CD14-positive monocyte (primary cell): ENCODE data around the gene CARMIL1. TPM values are rescaled to one million over a fixed set of nuclear protein-coding genes. Genes with fewer than 3 reads are reported as not detected.

Experiments used
- DNase-seq, 3 donors: peaks; one replicate each; pipeline ENCODE4 v3.0.0-alpha.2; 2011 to 2022
- H2AFZ ChIP-seq: 2 replicates; pipeline ENCODE4 v1.6.0; 2012; ENCODE audit warnings: mild to moderate bottlenecking, low read depth, low read length, inconsistent platforms; ENCODE audit not compliant: insufficient read depth, poor library complexity, severe bottlenecking
- H3K27ac ChIP-seq, 2 donors: 1 replicate in 1 of 2; 2 replicates in 1 of 2; pipeline ENCODE4 v1.5.1; 2012 to 2013; ENCODE audit warnings: low read length in 2 of 2, control low read depth in 1 of 2, inconsistent platforms in 1 of 2, low read depth in 1 of 2, mild to moderate bottlenecking in 1 of 2
- H3K27me3 ChIP-seq, 2 donors: one replicate each; pipeline versions ENCODE4 v1.6.0 to v1.6.1; 2011 to 2013; ENCODE audit warnings: low read length in 2 of 2; ENCODE audit not compliant: control insufficient read depth in 2 of 2, insufficient read depth in 2 of 2
- H3K36me3 ChIP-seq, 2 donors: replicated peaks in 1 of 2; 1 replicate in 1 of 2; 2 replicates in 1 of 2; pipeline versions ENCODE4 v1.5.1 to v1.6.1; 2012 to 2013; ENCODE audit warnings: low read length in 2 of 2, control low read depth in 1 of 2, inconsistent platforms in 1 of 2, mild to moderate bottlenecking in 1 of 2; ENCODE audit not compliant: insufficient read depth in 2 of 2, control insufficient read depth in 1 of 2
- H3K4me1 ChIP-seq, 2 donors: 1 replicate in 1 of 2; 2 replicates in 1 of 2; pipeline versions ENCODE4 v1.5.1 to v1.6.1; 2012 to 2013; ENCODE audit warnings: low read length in 2 of 2, control low read depth in 1 of 2, inconsistent platforms in 1 of 2, mild to moderate bottlenecking in 1 of 2, moderate library complexity in 1 of 2; ENCODE audit not compliant: insufficient read depth in 2 of 2, control insufficient read depth in 1 of 2
- H3K4me2 ChIP-seq: replicated peaks from 2 replicates; pipeline ENCODE3; 2012; ENCODE audit warnings: low read length, moderate library complexity, mild to moderate bottlenecking; ENCODE audit not compliant: poor library complexity, severe bottlenecking; ENCODE audit errors: extremely low read depth
- H3K4me3 ChIP-seq, 3 experiments: fragments of 200-600 bp in 1 of 3; sonication (generic) in 1 of 3; replicated peaks in 1 of 3; 1 replicate in 2 of 3; 2 replicates in 1 of 3; pipeline ENCODE4 v1.5.1; 2011 to 2013; ENCODE audit warnings: low read length in 3 of 3, mild to moderate bottlenecking in 3 of 3, control low read depth in 2 of 3, low read depth in 2 of 3, inconsistent platforms in 1 of 3, moderate library complexity in 1 of 3
- H3K79me2 ChIP-seq: 2 replicates; pipeline ENCODE4 v1.6.0; 2012; ENCODE audit warnings: mild to moderate bottlenecking, control low read depth, inconsistent platforms, low read length, moderate library complexity; ENCODE audit not compliant: insufficient read depth
- H3K9ac ChIP-seq: 2 replicates; pipeline ENCODE4 v1.6.0; 2017; ENCODE audit warnings: low read length, mild to moderate bottlenecking; ENCODE audit not compliant: insufficient read depth, poor library complexity, severe bottlenecking
- H3K9me3 ChIP-seq, 2 donors: replicated peaks in 1 of 2; 1 replicate in 1 of 2; 2 replicates in 1 of 2; pipeline versions ENCODE4 v1.5.1 to v1.6.1; 2012 to 2013; ENCODE audit warnings: low read length in 2 of 2, control low read depth in 1 of 2; ENCODE audit not compliant: control insufficient read depth in 1 of 2, insufficient read depth in 1 of 2
- H4K20me1 ChIP-seq: 2 replicates; pipeline ENCODE4 v1.6.0; 2012; ENCODE audit warnings: mild to moderate bottlenecking, low read length, control low read depth, moderate library complexity; ENCODE audit not compliant: insufficient read depth
- H3K27ac Mint-ChIP-seq, 7 donors: one replicate each; pipeline ENCODE4 v1.8.0; 2020; ENCODE audit warnings: mild to moderate bottlenecking in 7 of 7, mixed read lengths in 7 of 7, moderate library complexity in 6 of 7, inconsistent platforms in 2 of 7
- H3K27me3 Mint-ChIP-seq, 3 donors: one replicate each; pipeline ENCODE4 v1.8.0; 2021 to 2022; ENCODE audit warnings: low read depth in 3 of 3, mild to moderate bottlenecking in 3 of 3, mixed read lengths in 3 of 3, moderate library complexity in 3 of 3, inconsistent platforms in 1 of 3
- H3K36me3 Mint-ChIP-seq, 2 donors: one replicate each; pipeline ENCODE4 v1.8.0; 2020; ENCODE audit warnings: mixed read lengths in 2 of 2, inconsistent platforms in 1 of 2, mild to moderate bottlenecking in 1 of 2
- H3K4me1 Mint-ChIP-seq: one replicate; pipeline ENCODE4 v1.8.0; 2020; ENCODE audit warnings: mild to moderate bottlenecking, mixed read lengths
- H3K4me3 Mint-ChIP-seq, 2 donors: one replicate each; pipeline ENCODE4 v1.8.0; 2020; ENCODE audit warnings: mild to moderate bottlenecking in 2 of 2, mixed read lengths in 2 of 2, moderate library complexity in 1 of 2
- H3K9me3 Mint-ChIP-seq, 7 donors: one replicate each; pipeline ENCODE4 v1.8.0; 2020 to 2022; ENCODE audit warnings: mixed read lengths in 7 of 7, mild to moderate bottlenecking in 6 of 7, moderate library complexity in 6 of 7, inconsistent platforms in 2 of 7
- CTCF ChIP-seq: fragments of 200-600 bp; IDR thresholded peaks from one replicate; pipeline ENCODE4 v1.8.0; 2022; ENCODE audit warnings: antibody characterized with exemption, mild to moderate bottlenecking
- WGBS: methylation state at CpG from one replicate; pipeline ENCODE4 v1.1.5; 2013; ENCODE audit warnings: missing lambda C conversion rate; ENCODE audit not compliant: insufficient coverage; 5-methylcytosine and 5-hydroxymethylcytosine counted together
- intact Hi-C, 2 donors: fragments of 100-400 bp; cut with micrococcal nuclease; formaldehyde crosslinking; loops; one replicate each; pipeline versions ENCODE4 v1.15.0 to v1.15.1; 2023
- polyA plus RNA-seq, 3 donors: library from polyadenylated mRNA; depleted of rRNA in 1 of 3; unstranded in 2 of 3; stranded (reverse) in 1 of 3; fragments of 300-500 nt in 2 of 3; fragments of >200 nt in 1 of 3; fragmentation: Illumina TruSeq in 2 of 3; gene quantifications; 1 replicate in 2 of 3; 2 replicates in 1 of 3; pipeline ENCODE4 v1.2.3, GENCODE V29; 2012 to 2021

CARMIL1 gene
- polyA plus RNA-seq, 3 donors, result 0.30 to 0.49 (median 0.41) TPM

- Histone ChIP-seq H3K4me2 (no peak overlapping the region), H3K9ac (no peak overlapping the region), H3K4me1 (peaks cover 9 to 11% of the 10 kb centered on the region in 2 donors), H3K36me3 (no peaks in the 10 kb centered on the region), H3K27me3 (no peaks in the 10 kb centered on the region), H3K27ac (no peak overlapping the region), H2AFZ (no peak overlapping the region), H3K4me3 (no peak overlapping the region), H4K20me1 (no peaks in the 10 kb centered on the region), H3K9me3 (no peaks in the 10 kb centered on the region), H3K79me2 (no peaks in the 10 kb centered on the region)
- no CpG with 5 or more reads among the region's 2 CpGs for WGBS
- H3K4me1 Mint-ChIP-seq, result peaks cover 13% of the 10 kb centered on the region
- peaks cover 0 to 6% (median 3%) of the 10 kb centered on the region in 7 donors for H3K9me3 Mint-ChIP-seq
- intact Hi-C loops, result no loop called here
- H3K27me3 Mint-ChIP-seq, result no peaks in the 10 kb centered on the region
- H3K36me3 Mint-ChIP-seq, result no peaks in the 10 kb centered on the region
- DNase-seq, result no peak
- H3K4me3 Mint-ChIP-seq, result no peak overlapping the region
- H3K27ac Mint-ChIP-seq, result no peak overlapping the region
- TF ChIP-seq CTCF, result no peak
Observed at GRCh38 chr6:25465941-25466340, 186.8 kb downstream of the CARMIL1 start.

- DNase-seq, result no peak
- Histone ChIP-seq H2AFZ (no peak overlapping the region), H3K4me2 (no peak overlapping the region), H3K79me2 (no peaks in the 10 kb centered on the region), H3K36me3 (no peaks in the 10 kb centered on the region), H3K9ac (no peak overlapping the region), H3K9me3 (no peaks in the 10 kb centered on the region), H3K27me3 (no peaks in the 10 kb centered on the region), H3K4me3 (no peak overlapping the region), H3K27ac (no peak overlapping the region), H4K20me1 (no peaks in the 10 kb centered on the region), H3K4me1 (peaks cover 4% of the 10 kb centered on the region in 2 donors)
- Mint-ChIP-seq H3K27ac (no peak overlapping the region), H3K27me3 (no peaks in the 10 kb centered on the region), H3K36me3 (no peaks in the 10 kb centered on the region), H3K4me3 (no peak overlapping the region), H3K9me3 (peaks cover 0 to 5% (median 3%) of the 10 kb centered on the region in 7 donors), H3K4me1 (peaks cover 11% of the 10 kb centered on the region)
- intact Hi-C loops, result no loop called here
- no peak for TF ChIP-seq CTCF
- WGBS, result no CpG with 5 or more reads among the region's 2 CpGs
Observed at GRCh38 chr6:25468881-25469280, 189.7 kb downstream of the CARMIL1 start.
